Medulla oblongata (tissue), 1 donor: ENCODE measurements around the gene FRAS1.
A peak's percentile ranks its signal among the peaks of the same experiment; 100 is the strongest.
"Not testable (repeated sequence)": the region's sequence is repeated elsewhere in the genome, so short reads cannot be mapped to it uniquely, and the experiment has no call there.

Source experiments
- DNase-seq: peaks from one replicate; pipeline ENCODE4 v3.0.0-alpha.2; 2015; ENCODE audit errors: extremely low spot score

The FRAS1 gene

DNA sequence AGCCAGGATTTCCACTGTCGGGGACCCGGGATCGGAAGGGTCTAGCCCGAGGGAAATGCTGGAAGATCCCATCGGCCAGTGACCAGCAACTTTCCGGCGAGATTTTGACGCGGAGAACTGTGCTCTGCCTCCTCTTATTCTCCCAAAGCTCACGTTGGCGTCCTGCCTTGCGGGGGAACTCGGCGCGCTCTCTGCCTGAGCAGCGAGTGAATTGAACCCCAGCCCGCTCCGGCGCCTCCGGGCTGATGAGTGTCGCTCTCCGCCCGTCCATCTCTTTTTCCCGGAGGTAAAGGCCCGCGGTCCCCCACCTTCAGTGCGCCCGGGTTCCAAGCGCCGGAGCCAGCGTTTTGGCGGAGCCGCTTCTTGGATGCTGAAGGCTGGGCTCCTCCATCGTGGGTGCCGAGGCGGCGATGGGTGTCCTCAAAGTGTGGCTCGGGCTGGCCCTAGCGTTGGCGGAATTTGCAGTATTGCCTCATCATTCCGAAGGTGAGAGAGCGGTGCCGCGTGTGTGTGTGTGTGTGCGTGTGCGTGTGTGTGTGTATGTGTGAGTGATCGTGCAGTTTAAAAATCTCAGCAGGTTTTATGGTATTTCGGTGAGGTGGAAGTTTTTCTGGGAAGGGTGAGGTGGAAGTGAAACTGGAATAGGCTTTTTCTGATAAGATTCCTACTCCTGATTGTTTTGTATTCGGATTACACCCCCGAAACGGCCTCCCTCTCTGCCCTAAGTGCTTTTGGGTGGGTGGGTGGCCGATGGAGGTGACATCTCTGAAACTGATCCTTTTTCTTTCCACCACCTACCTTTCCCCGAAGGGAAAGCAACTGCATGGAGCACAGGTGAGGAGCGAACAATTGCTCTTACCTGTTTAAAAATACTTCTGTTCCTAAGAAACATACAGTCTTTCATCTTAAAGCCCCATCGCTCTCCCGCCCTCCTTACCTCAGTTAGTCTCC, 752 bp downstream of the FRAS1 start:
- DNase-seq = peak; percentile 14

DNA sequence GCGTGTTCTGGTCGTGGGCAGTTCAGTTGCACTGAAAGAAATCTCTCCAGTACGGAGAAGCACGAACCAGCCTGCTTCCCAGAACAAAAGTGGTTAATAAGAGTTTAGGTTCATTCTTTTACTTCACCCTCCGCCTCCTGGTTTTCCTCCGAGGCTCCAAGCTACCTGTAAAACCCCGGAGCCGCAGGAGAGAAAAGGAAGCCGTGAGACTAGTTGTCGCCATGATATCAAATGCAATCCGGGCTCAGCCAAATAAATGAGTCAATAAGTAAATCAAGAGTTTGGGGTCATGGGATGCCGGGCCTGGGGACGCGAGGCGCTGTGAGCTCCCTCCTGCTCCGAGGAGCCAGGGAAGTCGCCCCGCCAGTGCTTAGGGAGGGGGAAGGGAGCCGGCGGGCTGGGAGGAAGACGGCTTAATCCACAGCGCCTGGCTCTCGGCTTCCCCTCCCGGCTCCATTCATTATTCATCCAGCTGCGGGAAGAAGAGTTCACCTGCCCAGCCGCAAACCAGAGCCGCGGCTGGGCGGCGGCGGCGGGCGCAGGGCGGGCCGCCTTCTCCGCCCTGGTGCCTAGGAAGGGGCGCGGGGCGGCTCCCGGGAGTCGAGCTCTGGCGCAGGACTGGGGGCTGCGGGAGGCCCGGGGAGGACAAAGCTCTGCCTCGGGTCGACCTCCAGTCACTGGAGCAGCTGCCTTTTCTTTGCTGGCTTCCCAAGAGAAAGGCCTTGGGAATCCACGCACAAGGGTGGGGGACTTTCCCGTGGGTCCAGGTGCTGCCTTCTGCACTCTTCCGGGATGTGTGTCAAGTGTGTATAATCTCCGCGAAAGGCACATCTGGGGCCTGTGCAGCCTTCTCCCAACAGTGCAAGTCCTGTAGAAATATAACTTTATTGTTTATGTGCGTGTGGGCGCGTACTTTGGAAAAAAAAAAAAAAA, 1.7 kb downstream of the FRAS1 start:
- DNase-seq = peak; percentile 8

DNA sequence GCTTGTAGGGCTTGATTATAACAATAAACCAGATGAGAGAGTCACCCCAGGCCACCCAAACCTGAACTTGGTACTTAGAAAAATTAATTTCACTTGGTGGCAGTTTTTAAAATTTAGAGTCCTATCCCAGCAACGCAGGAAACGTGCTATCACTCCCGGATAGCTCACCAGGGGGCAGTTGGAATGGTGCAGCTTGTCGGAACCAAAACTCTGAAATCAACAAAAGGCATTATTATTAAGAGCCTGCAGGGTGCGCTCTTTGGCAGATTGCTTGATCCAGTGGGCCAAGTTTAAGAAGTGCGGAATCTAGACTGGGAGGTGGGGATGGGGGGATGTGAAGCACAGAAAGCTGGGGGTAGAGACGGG, 2.4 kb downstream of the FRAS1 start:
- DNase-seq = peak; percentile 73

DNA sequence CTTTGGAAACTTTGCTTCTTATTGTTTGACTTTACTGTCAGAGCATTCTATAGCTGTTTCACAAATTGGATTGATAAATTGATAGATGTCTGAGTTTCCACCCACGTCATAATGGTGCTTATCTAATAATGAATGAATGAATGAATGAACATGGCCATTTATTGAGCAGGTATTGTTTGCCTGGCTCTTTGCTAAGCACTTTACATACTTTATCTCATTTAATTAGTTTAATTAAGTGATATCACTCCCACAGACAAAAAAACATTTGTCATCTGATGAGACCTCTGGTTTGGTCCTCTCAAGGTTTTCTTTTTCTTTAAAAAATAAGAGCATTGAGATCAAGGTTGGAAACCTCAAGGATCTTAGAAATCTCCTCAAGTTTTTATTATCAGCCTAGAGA, 2.8 kb downstream of the FRAS1 start:
- no peak for DNase-seq

DNA sequence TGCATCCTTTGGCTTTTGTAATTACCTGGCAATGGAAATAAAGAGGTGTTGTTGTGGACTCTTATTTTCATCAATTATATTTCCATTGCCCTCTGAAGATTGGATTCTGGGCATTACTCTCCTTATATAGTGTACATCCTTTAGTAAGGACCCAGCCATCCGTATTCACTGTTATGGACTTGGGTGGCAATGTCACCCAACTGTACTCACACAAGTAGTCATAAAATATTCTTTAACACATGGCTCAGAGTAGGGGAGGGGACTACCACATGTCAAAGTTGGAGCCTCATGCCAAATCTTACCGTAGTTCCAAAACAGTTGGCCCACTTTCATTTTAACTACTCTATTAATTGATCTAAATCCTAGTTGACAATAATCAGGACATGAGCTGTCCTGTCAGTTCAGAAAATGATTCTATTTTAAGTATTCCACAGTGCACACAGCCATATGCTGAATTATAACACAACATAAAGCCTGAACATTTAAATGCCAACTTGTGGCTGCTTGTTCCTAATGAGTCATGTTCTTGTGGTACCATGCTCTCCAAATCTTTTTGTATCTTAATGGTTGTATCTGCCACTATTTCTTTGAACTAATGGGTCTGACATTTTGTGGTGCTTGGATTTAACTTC, 4.9 kb downstream of the FRAS1 start:
- no peak for DNase-seq

DNA sequence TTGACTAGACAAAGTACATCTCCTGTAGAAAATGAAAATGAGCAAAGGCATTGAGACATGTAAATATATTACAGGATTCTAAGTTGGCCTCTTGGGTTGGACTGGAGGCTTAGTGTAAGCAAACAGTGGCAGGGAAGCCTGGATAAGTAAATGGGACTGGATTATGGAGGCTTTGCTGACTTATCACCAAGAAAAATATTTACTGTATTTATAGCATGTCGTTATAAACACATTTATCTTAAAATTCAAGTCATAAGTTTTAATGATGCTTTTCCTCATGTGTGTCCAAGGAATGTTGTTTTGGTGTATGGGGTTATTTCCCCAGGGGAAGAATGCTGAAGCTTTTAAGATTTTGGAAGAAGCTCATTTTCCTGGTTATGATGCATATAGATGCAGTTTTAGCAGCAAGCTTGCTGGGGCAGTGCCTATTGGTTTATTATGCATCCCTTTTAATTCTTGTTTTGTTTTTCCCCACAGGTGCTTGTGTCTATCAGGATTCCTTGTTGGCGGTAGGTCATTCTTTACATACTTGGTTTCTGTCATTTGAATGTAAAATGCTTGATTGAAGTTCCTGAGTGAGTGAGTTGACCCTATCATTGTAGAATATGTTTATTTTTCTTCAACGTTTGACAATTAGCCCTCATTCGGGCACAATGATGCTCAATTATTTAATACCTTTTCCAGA, 8.5 kb downstream of the FRAS1 start:
- DNase-seq = no peak

DNA sequence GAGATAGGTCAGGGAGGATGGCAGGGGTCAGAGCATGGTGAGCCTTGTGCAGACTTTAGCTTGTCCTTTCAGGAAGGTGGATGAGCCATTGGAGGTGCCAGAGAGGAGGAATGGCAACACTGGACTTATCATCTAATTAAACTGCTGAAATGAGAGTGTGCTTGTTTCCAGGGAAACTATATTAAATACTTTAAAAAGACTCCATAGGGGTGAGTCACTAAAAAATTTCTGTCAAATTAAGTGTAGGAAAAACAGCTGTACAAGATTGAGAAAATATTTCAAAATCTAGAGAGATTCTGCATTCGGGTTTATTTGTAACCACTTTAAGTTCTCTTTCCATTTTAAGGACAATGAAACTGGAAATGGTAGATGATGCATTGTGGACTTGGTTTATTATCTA, 11.4 kb downstream of the FRAS1 start:
- no peak for DNase-seq

DNA sequence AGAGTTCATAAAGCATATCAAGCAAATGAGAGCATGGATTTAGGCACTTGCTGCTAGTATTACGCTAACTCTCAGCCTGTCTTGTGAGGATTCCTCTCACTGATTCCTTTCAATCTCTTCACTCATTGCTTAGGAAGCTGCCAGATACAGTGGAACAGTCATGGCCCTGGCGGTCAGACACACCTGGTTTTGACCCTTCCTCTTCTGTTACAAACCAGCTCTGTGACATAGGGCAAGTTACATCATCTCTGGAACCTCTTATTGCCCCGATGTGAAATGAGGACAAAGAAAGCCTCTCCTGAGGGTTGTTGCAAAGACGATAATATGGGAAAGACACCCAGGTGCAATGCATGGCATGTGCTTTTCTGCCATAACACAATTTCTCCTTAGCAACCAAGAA, 12.2 kb downstream of the FRAS1 start:
- no peak for DNase-seq

DNA sequence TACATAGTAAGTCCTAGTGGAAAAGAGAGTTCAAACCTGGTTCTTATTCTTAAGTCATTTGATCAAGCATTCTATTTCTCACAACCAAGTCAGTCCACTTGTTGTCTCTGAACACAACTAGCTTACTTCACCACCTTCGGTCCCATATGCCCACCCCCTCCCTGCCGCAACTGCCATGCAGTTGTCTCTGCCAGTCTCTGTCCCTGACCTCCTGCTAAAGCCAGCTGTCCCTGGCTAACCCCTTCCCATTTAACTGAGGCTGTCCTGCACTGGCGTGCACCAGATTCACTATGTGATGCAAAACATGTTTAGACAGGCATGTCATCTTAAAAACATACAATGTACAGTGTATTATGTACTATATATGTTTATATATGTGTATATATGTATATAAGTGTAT, 12.7 kb downstream of the FRAS1 start:
- DNase-seq = no peak

DNA sequence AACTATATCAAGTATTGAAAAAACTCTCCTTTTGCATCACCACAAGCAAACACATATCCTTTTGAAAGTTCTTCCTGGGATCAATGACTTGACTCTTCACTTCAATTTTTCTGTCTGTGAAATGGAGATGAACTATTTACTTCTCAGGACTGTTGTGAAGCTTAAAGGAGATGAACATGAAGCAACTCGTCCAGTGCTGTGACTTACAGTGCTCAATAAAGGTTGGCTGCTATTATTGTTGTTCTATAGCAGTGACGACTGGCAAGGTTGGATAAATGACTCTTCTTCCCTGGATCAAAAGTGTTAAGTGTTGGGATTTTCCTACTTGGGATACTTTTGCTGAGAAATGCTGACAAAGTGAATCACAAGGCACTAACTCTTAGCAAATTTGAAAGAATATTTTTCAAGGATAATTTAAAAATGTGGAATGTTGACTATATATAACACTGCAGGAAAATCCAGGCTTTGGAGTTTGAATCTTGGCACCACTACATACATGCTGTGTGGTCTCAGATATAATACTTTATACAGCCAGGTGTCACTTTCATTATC, 13.7 kb downstream of the FRAS1 start:
- DNase-seq = no peak

DNA sequence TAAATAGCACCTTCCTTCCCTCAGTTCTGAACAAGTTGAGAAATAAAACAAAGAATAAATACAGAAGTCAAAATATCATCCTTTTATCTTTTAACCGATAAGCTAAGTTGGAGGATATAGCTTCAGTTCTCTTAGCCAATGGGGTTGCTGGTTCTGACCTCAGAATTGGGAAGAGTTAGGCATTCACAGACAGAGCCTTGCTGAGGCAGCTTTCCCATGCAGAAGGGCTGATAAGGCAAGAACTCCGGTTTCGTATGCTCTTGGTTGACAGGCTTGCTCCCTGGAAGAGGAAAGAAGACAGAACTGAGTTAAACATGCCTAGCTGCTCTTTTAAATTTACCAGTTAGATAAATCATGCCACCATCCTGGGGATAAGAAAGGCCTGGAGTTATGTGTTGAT, 17.6 kb downstream of the FRAS1 start:
- no peak for DNase-seq

DNA sequence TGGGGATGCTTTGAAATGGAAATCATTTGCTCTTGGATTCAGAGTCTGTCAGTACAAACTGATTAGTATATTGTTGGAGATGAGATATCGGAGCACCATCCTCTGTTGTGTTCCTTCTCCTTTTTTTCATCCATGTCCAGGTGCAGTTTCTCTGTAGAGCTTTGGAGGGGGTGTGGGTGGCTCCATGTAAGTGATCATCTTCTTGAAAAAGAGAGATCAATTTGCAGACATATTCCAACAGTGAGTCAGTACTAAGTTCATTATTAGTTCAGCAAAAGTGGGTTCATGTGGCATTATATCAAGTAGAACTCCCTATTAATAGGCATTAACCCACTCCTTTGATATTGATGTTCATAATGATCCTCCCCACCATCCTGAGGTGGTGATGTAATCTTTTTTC, 18.9 kb downstream of the FRAS1 start:
- no peak for DNase-seq

DNA sequence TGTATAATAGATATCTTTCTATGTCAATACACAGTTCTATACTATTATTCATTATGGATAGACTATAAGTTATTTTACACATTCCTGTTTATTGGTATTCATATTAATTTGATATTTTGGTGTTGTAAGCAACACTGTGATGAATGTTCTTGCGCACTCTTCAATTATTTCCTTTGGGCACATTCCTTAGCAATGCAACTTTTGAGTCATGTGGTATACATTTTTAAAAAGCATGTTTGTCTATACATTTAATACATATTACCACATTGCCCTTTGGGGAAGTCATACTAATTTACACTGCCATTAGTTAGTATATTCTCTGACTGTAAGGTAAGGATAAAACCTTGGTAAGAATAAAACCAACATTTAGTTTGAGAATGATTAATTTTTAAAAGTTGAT, 21.0 kb downstream of the FRAS1 start:
- no peak for DNase-seq

DNA sequence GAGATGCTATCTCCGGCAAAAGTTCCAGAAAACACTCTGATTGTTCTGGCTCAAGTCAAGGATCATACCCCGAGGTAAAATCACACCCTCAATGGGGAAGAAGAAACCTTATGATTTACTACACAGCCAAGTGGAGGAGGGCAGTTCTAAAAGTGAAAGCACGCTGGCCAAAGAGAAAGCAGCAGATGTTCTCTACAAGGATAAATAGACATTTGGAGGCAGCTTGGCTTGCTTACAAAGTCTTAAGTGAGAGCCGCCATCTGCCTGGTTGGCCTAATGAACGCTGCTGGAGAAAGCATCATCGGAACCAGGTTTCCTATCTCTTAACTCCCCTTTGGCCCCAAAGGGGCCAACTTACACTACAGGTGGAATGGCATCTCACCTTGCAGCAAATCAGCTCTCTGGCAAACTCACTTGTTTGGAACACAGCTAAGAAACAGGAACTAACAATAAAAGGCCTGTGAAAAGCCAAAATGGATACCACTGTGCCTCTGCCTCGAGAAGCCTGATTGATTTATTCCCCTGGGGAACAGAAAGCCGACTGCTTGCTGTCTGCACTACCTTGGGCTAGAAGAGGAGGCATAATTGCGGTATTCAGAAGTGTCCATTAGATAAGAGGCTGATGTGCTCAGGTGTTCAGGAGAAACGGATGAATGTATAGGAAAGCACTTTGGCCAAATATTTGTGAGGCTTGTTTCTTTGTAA, 22.8 kb downstream of the FRAS1 start:
- no peak for DNase-seq

DNA sequence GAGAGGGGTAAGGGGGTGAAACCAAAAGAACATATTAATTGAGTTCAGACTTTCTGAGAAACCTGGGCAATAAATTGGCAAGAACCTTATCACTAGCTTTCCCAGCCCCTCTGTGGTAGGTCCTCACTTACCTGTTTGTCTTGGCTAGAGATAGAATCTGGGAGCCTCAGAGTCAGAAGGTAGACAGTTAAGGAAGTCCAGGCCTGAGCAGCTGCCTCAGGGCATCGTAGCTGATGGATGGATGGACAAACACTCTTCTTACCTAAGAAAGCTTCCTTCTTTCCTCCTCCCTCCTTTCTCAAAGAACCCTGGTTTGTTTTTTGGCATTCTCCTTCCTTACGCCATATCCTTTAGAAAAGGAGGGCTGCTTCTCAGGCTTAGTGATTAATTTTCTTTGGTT, 24.4 kb downstream of the FRAS1 start:
- DNase-seq = no peak

DNA sequence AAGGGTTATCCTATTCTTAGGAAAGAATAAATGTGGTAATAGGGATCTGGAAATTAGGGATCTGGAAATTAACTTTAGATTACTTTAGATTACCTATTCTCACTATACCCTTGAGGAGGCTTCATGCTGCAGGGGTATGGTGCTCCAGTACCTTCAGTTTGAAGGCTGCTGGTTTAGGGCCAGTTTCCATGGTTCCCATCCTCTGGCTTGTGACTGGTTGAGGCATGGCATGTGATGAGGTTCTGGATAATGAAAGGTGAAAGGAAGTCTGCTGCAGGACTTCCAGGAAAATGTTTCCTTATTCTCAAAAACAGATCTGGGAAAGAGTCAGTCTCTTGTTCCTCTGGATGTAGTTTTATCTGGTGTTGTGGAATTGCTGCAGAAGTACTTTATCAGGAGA, 25.9 kb downstream of the FRAS1 start:
- DNase-seq = no peak

DNA sequence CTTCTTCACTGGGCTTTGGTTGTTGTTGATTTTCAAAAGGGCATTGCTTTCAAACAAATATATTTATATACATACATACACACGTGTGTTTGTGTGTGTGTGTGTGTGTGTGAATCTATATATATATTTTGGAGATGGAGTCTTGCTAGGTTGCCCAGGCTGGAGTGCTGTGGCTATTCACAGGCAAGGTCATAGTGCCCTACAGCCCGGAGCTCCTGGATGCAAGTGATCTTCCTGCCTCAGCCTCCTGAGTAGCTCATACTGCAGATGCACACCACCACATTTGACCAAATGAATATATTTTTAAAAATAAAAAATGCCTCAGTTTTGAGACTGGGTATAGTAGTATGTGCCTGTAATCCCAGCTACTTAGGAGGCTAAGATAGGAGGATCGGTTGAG, 34.4 kb downstream of the FRAS1 start:
- no peak for DNase-seq

DNA sequence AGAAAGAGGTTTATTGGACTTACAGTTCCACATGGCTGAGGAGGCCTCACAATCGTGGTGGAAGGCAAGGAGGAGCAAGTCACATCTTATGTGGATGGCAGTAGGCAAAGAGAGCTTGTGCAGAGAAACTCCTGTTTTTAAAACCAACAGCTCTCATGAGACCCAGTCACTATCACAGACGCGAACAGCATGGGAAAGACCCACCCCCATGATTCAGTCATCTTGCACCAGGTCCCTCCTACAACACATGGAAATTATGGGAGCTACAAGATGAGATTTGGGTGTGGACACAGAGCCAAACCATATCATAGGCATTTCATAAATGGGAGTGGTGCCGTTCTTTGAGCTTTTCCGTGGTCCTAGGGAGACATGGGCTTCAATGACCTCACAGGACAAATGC, 35.2 kb downstream of the FRAS1 start:
- DNase-seq = not testable (repeated sequence)

DNA sequence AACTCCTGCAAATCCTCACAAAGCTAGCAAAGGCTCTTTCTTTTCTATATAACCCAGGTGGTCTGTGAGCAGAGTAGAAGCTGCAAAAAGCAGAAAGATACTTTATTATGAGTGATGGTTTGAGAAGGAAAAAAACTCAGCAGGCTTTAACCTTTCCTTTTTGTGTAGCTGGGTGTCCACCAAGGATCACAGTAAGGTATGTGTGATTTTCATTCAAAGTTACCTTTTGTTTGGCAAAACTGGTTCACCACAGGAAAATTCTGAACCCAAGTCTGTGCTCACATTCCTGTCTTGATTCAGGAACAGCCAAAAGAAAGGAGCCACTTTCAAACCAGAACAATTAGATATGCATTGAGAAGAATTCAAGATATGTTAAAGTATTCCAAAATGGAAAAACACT, 35.7 kb downstream of the FRAS1 start:
- DNase-seq = no peak

DNA sequence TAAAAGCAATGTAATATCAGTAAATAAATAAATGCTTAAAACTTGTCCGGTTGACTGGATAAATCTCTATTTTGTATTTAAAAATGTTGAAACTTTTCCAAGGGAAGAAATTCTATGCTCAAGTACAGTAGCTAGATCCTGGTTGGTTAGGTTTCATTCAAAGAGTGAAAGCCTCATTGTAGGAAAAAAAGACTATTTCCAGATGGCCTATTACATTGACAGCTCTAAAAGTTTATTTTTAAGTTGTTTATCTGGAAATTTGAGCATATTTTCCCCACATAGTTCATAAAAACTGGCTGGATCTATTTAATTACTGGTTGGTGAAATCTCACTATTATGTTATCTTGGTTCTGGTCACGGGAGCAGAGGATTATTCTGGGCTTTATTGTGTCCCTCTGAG, 38.0 kb downstream of the FRAS1 start:
- DNase-seq = no peak

DNA sequence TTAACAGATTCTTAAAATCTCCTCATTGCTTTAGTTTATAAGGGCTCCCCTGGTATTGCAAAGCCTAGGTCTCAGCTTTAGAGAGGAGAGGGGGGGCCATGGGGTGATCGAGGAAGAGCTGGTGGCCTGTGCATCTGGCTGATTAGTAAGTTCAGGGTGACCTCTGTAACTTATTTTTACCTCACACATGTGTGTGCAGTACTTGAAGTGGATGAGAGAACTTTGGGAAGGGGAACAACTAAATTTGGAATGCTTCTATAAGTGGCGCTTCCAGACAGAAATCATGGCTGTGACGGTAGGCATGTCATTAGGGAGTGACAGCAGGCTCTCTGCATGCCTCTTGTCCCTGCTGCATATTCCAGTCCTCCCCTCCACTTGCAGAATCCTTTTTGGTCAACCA, 41.9 kb downstream of the FRAS1 start:
- DNase-seq = no peak
